ENCODE results near the gene TEX38. TPM values are rescaled to one million over a fixed set of nuclear protein-coding genes. Genes with fewer than 3 reads are reported as not detected.

Gene TEX38
- total RNA-seq, 3 donors from 2014 or later = not detected

DNA sequence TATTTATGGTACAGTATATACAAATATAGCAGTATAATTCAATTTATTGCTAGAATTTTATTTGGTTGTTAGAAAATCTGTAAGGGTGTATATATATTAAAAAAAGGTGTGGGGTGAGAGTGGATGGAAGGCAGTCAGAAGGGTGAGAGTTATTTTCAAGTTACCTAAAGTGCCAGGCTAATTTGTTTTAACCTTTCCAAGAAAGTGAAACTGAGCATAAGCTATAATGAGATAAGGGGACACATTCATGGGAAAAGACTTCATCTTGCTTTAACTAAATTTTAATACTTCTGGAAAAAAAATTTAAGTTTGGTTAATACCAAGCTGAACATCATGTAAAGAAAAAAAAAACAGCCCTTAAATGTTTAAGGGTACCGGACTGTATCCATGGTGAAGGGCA lies 4.9 kb downstream of the TEX38 start:
- Histone ChIP-seq H3K4me3 (no peak overlapping the region), H3K9me3 (no peaks in the 10 kb centered on the region), H3K4me1 (ENCODE audit: low read depth) (no peaks in the 10 kb centered on the region), H3K36me3 (ENCODE audit: low read depth) (peaks cover 10% of the 10 kb centered on the region)
- TF ChIP-seq, protein P1, sequence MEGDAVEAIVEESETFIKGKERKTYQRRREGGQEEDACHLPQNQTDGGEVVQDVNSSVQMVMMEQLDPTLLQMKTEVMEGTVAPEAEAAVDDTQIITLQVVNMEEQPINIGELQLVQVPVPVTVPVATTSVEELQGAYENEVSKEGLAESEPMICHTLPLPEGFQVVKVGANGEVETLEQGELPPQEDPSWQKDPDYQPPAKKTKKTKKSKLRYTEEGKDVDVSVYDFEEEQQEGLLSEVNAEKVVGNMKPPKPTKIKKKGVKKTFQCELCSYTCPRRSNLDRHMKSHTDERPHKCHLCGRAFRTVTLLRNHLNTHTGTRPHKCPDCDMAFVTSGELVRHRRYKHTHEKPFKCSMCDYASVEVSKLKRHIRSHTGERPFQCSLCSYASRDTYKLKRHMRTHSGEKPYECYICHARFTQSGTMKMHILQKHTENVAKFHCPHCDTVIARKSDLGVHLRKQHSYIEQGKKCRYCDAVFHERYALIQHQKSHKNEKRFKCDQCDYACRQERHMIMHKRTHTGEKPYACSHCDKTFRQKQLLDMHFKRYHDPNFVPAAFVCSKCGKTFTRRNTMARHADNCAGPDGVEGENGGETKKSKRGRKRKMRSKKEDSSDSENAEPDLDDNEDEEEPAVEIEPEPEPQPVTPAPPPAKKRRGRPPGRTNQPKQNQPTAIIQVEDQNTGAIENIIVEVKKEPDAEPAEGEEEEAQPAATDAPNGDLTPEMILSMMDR (IDR thresholded peaks at IDR 0.05) = no peak
- intact Hi-C loops (cut with DNase I, micrococcal nuclease) = no loop called here
- no peak for DNase-seq
- no peak for ATAC-seq

DNA sequence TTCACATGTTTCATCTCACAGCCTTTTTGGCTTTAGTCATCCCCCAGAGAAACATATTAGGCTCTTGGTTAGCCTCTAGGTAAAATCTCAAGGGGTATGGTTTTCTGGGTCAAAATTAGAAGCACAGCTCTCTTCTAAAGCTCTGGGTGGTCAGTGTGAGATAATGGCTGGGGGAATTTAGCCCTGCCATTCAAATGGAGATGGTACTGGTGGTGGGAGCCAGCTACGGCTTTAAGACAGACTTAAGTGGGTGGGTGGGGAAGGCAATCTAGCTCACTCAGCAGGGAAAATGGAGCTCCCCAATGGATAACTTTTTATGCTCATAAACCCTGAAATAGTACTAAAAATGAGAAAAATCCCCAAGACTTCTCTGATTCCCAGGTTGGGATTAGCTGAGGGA lies 5.7 kb downstream of the TEX38 start:
- no peaks in the 10 kb centered on the region for H3K9me3 ChIP-seq
- peaks cover 10% of the 10 kb centered on the region for H3K36me3 ChIP-seq (ENCODE audit: low read depth)
- intact Hi-C loops (cut with DNase I, micrococcal nuclease) = no loop called here
- H3K4me1 ChIP-seq (ENCODE audit: low read depth) = peaks cover 2% of the 10 kb centered on the region
- ATAC-seq (no peak), DNase-seq (no peak)
- TF ChIP-seq, protein P1 (IDR thresholded peaks at IDR 0.05) = no peak
- H3K4me3 ChIP-seq = no peak overlapping the region

DNA sequence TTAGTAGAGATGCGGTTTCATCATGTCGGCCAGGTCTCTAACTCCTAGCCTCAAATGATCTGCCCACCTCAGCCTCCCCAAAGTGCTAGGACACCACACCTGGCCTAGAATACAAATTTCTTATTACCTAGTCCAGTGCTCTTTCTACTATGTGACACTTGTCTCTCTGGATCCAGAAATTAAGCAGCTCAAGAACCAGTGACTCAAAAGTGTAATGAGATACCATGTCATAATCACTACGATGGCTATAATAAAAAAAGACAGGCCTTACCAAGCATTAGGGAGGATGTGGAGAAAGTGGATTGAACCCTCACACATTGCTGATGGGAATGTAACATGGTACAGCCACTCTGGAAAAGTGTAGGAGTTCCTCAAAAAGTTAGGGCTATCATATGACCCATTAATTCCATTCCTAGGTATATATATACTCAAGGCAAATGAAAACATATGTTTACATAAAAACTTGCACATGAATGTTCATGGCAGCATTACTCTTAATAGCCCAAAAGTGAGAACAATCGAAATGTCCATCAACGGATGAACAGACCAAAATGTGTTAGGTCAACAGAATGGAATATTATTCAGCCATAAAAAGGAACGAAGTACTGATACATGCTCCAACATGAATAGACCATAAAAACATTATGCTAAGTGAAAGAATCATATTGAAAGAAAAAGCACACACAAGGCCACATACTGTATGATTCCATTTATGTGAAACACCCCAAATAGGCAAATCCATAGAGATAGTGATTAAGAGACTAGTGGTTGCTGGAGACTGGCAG lies 8.3 kb downstream of the TEX38 start:
- intact Hi-C loops (cut with DNase I, micrococcal nuclease) = no loop called here
- Histone ChIP-seq H3K4me1 (ENCODE audit: low read depth) (peaks cover 5% of the 10 kb centered on the region), H3K36me3 (ENCODE audit: low read depth) (peaks cover 15% of the 10 kb centered on the region), H3K9me3 (no peaks in the 10 kb centered on the region), H3K4me3 (no peak overlapping the region)
- ATAC-seq (no peak), DNase-seq (no peak)
- TF ChIP-seq, protein P1 (IDR thresholded peaks at IDR 0.05) = no peak

DNA sequence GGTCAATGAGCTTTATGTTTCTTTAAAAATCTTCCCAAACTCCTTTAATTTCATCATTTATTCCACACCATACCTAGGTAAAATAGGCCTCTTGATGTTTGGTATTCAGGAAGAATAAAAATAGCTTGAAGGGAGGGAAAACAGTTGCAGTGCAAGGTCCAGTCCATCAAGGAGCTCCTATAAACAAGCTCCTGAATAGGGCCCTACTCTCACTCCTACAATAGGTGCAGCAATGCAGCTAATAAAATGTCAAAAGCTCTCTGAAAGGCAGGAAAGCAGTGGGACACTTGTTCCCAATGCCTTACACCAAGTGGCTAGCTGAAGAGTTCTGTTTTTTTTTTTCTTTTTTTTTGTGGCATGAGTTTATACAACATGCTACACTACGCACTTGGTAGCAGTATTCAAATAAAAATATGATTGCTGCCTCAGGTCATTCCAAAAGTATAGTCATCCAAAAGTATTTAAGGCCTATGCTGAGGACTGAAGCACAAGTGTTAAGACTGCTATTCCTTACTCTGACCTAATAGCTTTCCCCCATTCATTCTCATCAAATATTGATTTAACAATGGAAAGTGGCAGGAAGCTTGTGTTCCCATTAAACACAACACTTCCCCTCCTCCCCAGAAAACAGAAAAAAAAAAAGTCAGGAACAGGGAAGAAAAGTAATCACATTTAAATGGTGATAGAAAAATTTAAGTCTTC lies 9.8 kb downstream of the TEX38 start:
- intact Hi-C loops (cut with DNase I, micrococcal nuclease) = no loop called here
- TF ChIP-seq, protein P1 (IDR thresholded peaks at IDR 0.05) = no peak
- H3K4me3 ChIP-seq = no peak overlapping the region
- peaks cover 15% of the 10 kb centered on the region for H3K36me3 ChIP-seq (ENCODE audit: low read depth)
- peak; percentile 85 for ATAC-seq
- peaks cover 14% of the 10 kb centered on the region for H3K4me1 ChIP-seq (ENCODE audit: low read depth)
- DNase-seq = peak in 1 of 3 donors; percentile 27
- H3K9me3 ChIP-seq = no peaks in the 10 kb centered on the region

DNA sequence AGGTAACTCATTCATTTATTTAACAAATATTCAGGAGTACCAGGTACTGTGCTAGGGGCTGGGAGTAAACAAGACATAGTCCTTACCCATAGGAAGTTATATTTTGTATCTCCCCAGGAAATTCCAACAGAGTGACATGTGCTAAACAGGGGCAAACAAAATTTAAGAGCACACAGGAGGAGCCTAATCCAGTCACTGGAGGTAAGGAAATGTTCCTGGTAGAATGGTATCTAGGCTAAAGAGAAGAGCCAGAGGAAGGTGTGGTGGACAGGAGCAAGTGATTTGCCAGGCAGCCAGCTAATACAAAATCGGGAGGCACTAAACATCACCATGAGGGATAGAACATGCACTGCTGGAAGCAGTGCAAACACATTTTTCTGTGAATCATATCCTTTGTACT lies 10.4 kb downstream of the TEX38 start:
- no peak for DNase-seq
- peak; percentile 54 for ATAC-seq

More for the DNA sequence above, 10.4 kb downstream of the TEX38 start:
- intact Hi-C loops (cut with DNase I, micrococcal nuclease) = no loop called here
- TF ChIP-seq, protein P1 (IDR thresholded peaks at IDR 0.05) = no peak
- Histone ChIP-seq H3K4me3 (no peak overlapping the region), H3K36me3 (ENCODE audit: low read depth) (peaks cover 15% of the 10 kb centered on the region), H3K4me1 (ENCODE audit: low read depth) (peaks cover 20% of the 10 kb centered on the region), H3K9me3 (no peaks in the 10 kb centered on the region)
